OCI-LY3 (cell line): ENCODE data around the gene TGDS.
"Not testable (repeated sequence)": the region's sequence is repeated elsewhere in the genome, so short reads cannot be mapped to it uniquely, and the experiment has no call there.

Experiments used
- H2AFZ ChIP-seq: fragments of 200-600, 300-600 bp; shearing (Covaris generic); 2 replicates; pipeline ENCODE4 v1.6.0; 2014; ENCODE audit warnings: antibody characterized with exemption, low read depth, low read length
- H3K27ac ChIP-seq: fragments of 200-600, 300-600 bp; sonication (generic); 2 replicates; pipeline ENCODE4 v1.5.1; 2014; ENCODE audit warnings: mild to moderate bottlenecking, low read length, moderate library complexity, mixed read lengths
- H3K27me3 ChIP-seq: fragments of 200-600, 300-600 bp; sonication (generic); 2 replicates; pipeline ENCODE4 v1.6.1; 2014; ENCODE audit warnings: low read depth, low read length, mixed read lengths
- H3K36me3 ChIP-seq: fragments of 200-600, 300-600 bp; sonication (generic); replicated peaks from 2 replicates; pipeline ENCODE3; 2014; ENCODE audit warnings: low read depth, low read length, mixed read lengths
- H3K4me1 ChIP-seq: fragments of 300-600, 200-600 bp; sonication (generic); 2 replicates; pipeline ENCODE4 v1.6.1; 2014; ENCODE audit warnings: low read length, mixed read lengths
- H3K4me2 ChIP-seq: fragments of 200-600, 300-600 bp; sonication (generic); 2 replicates; pipeline ENCODE4 v1.6.1; 2014; ENCODE audit warnings: low read length, mixed read lengths
- H3K4me3 ChIP-seq: fragments of 300-600, 200-600 bp; sonication (generic); 2 replicates; pipeline ENCODE4 v1.5.1; 2014; ENCODE audit warnings: antibody characterized with exemption, mild to moderate bottlenecking, low read length, moderate library complexity
- H3K79me2 ChIP-seq: fragments of 300-600, 200-600 bp; shearing (Covaris generic); 2 replicates; pipeline ENCODE4 v1.6.1; 2014; ENCODE audit warnings: mild to moderate bottlenecking, low read length, mixed read lengths
- H3K9ac ChIP-seq: fragments of 300-600, 200-600 bp; shearing (Covaris generic); 2 replicates; pipeline ENCODE4 v1.6.0; 2014; ENCODE audit warnings: mild to moderate bottlenecking, low read length, moderate library complexity
- H3K9me3 ChIP-seq: fragments of 200-600, 300-600 bp; shearing (Covaris generic); 2 replicates; pipeline ENCODE4 v1.6.1; 2014; ENCODE audit warnings: low read length, mixed read lengths; ENCODE audit not compliant: insufficient read depth
- H4K20me1 ChIP-seq: fragments of 200-600, 300-600 bp; sonication (generic); 2 replicates; pipeline ENCODE4 v1.6.1; 2016; ENCODE audit warnings: low read length, mixed read lengths; ENCODE audit not compliant: insufficient read depth
- CTCF ChIP-seq: fragments of 200-600, 300-600 bp; sonication (generic); IDR thresholded peaks from 2 replicates; pipeline ENCODE4 v1.5.1; 2014; ENCODE audit warnings: antibody characterized with exemption, low read length, low read depth
- EZH2phosphoT487 ChIP-seq: fragments of 200-600 bp; shearing (Covaris generic); IDR thresholded peaks from 2 replicates; pipeline ENCODE4 v1.6.1; 2018; ENCODE audit warnings: antibody characterized with exemption, mixed run types, low read depth

TGDS gene

GRCh38 chr13:94636942-94637578 lies 41.1 kb upstream of the TGDS start:
- no peaks in the 10 kb centered on the region for H4K20me1 ChIP-seq
- H3K79me2 ChIP-seq: no peaks in the 10 kb centered on the region
- no peak overlapping the region for H3K4me3 ChIP-seq
- H3K9ac ChIP-seq: no peak overlapping the region
- no peaks in the 10 kb centered on the region for H3K9me3 ChIP-seq
- H3K4me1 ChIP-seq: peaks cover 7% of the 10 kb centered on the region; the same call in 1 of the 2 replicates
- no peak overlapping the region for H2AFZ ChIP-seq
- TF ChIP-seq CTCF: no peak
- no peak for TF ChIP-seq EZH2phosphoT487
- H3K36me3 ChIP-seq: peaks cover 7% of the 10 kb centered on the region
- H3K27me3 ChIP-seq: no peaks in the 10 kb centered on the region
- H3K27ac ChIP-seq: no peak overlapping the region
- H3K4me2 ChIP-seq: no peak overlapping the region

- not testable (repeated sequence) for H2AFZ ChIP-seq, H3K4me1 ChIP-seq, H3K27me3 ChIP-seq, H3K79me2 ChIP-seq, H3K9me3 ChIP-seq, H3K9ac ChIP-seq, H3K27ac ChIP-seq, H3K4me2 ChIP-seq, H4K20me1 ChIP-seq, H3K36me3 ChIP-seq, H3K4me3 ChIP-seq
These were observed 40.1 kb upstream of the TGDS start for GRCh38 chr13:94636096-94636495.

GRCh38 chr13:94632226-94632980 lies 36.5 kb upstream of the TGDS start:
- Histone ChIP-seq H3K4me3 (no peak overlapping the region), H3K79me2 (no peaks in the 10 kb centered on the region), H3K36me3 (peaks cover 22% of the 10 kb centered on the region), H2AFZ (no peak overlapping the region), H4K20me1 (no peaks in the 10 kb centered on the region), H3K9ac (no peak overlapping the region), H3K9me3 (no peaks in the 10 kb centered on the region), H3K4me1 (peaks cover 7% of the 10 kb centered on the region; the same call in 1 of the 2 replicates), H3K27ac (no peak overlapping the region), H3K4me2 (no peak overlapping the region), H3K27me3 (no peaks in the 10 kb centered on the region)
- TF ChIP-seq EZH2phosphoT487 (no peak), CTCF (no peak)

GRCh38 chr13:94630858-94631257 lies 34.9 kb upstream of the TGDS start:
- Histone ChIP-seq H3K36me3 (peaks cover 25% of the 10 kb centered on the region), H3K4me1 (peaks cover 2% of the 10 kb centered on the region; the same call in 1 of the 2 replicates), H3K9ac (no peak overlapping the region), H4K20me1 (no peaks in the 10 kb centered on the region), H3K79me2 (no peaks in the 10 kb centered on the region), H3K4me3 (no peak overlapping the region), H3K9me3 (no peaks in the 10 kb centered on the region), H3K27me3 (no peaks in the 10 kb centered on the region), H3K27ac (no peak overlapping the region), H2AFZ (no peak overlapping the region), H3K4me2 (no peak overlapping the region)
- TF ChIP-seq CTCF: no peak
